Panc1 (cell line): Measurements from ENCODE around the gene RCSD1. TPM values are rescaled to one million over a fixed set of nuclear protein-coding genes. Genes with fewer than 3 reads are reported as not detected.
A peak's percentile ranks its signal among the peaks of the same experiment; 100 is the strongest.
"Not testable (repeated sequence)": the region's sequence is repeated elsewhere in the genome, so short reads cannot be mapped to it uniquely, and the experiment has no call there.

Source experiments
- ATAC-seq: fragments of 200-7000 bp; cut with Tn5 transposase; 2 replicates; pipeline ENCODE4 v1.9.1; 2020; ENCODE audit warnings: mild to moderate bottlenecking, moderate library complexity
- BruUV-seq: library from RNA; stranded (reverse); fragments of 400-500 nt; replicated peaks from 2 replicates; lab custom pipeline; 2021; lab: Mats Ljungman, UMichigan
- CTCF ChIA-PET: fragments of 300-600 bp; sonication (Branson Sonifier 250); formaldehyde crosslinking; loops from one replicate; lab custom pipeline; 2022; ENCODE audit warnings: antibody characterized with exemption; lab: Charles Lee
- POLR2A ChIA-PET: fragments of 300-600 bp; sonication (Branson Sonifier 250); formaldehyde crosslinking; loops from one replicate; lab custom pipeline; 2022; ENCODE audit warnings: antibody characterized with exemption; lab: Charles Lee
- DNase-seq: peaks from one replicate; pipeline ENCODE4 v3.0.0-alpha.2; 2010; ENCODE audit warnings: low read depth, low spot score
- H3K27ac ChIP-seq: 2 replicates; pipeline ENCODE4 v1.5.1; 2011; ENCODE audit warnings: mild to moderate bottlenecking, low read length, inconsistent platforms
- H3K27me3 ChIP-seq: fragments of 200-500 bp; sonication (Bioruptor generic); 2 replicates; pipeline ENCODE4 v1.6.0; 2014; ENCODE audit warnings: low read length, inconsistent platforms; ENCODE audit not compliant: control insufficient read depth, insufficient read depth
- H3K36me3 ChIP-seq: fragments of 200-500 bp; sonication (Bioruptor generic); 2 replicates; pipeline ENCODE4 v1.5.1; 2014; ENCODE audit warnings: inconsistent platforms, mild to moderate bottlenecking, low read length, moderate library complexity; ENCODE audit not compliant: control insufficient read depth, insufficient read depth
- H3K4me1 ChIP-seq: 2 replicates; pipeline ENCODE4 v1.5.1; 2011; ENCODE audit warnings: inconsistent platforms, mild to moderate bottlenecking, low read length, moderate library complexity; ENCODE audit not compliant: control insufficient read depth, insufficient read depth
- H3K4me3 ChIP-seq, 2 experiments: 2 replicates each; pipeline ENCODE4 v1.5.1; 2011 to 2012; ENCODE audit warnings: low read depth in 2 of 2, low read length in 2 of 2, mild to moderate bottlenecking in 2 of 2, inconsistent platforms in 1 of 2, moderate library complexity in 1 of 2
- H3K9me3 ChIP-seq: fragments of 200-500 bp; sonication (Bioruptor generic); 2 replicates; pipeline ENCODE4 v1.5.1; 2014; ENCODE audit warnings: low read depth, mild to moderate bottlenecking, inconsistent platforms, low read length, moderate library complexity; ENCODE audit not compliant: control insufficient read depth, insufficient read depth
- POLR2AphosphoS5 ChIP-seq: IDR thresholded peaks from 2 replicates; pipeline ENCODE4 v1.6.1; 2012; ENCODE audit warnings: mild to moderate bottlenecking, low read depth, low read length, moderate library complexity
- REST ChIP-seq, 2 experiments: IDR thresholded peaks; 2 replicates each; pipeline ENCODE4 v1.6.1; 2011 to 2012; ENCODE audit warnings: low read depth in 2 of 2, control low read depth in 1 of 2, low read length in 1 of 2, mild to moderate bottlenecking in 1 of 2, moderate library complexity in 1 of 2; ENCODE audit not compliant: insufficient read depth in 1 of 2
- SIN3A ChIP-seq: IDR thresholded peaks from 2 replicates; pipeline ENCODE4 v1.6.1; 2012; ENCODE audit warnings: low read depth, mild to moderate bottlenecking, low read length, moderate library complexity, borderline replicate concordance; ENCODE audit not compliant: insufficient read depth
- TCF7L2 ChIP-seq: IDR thresholded peaks from 2 replicates; pipeline ENCODE4 v1.6.1; 2011; ENCODE audit warnings: mild to moderate bottlenecking, low read depth, low read length, inconsistent platforms
- in situ Hi-C: cut with HindIII; loops from 2 replicates; pipeline ENCODE4 v1.10.0; 2016; ENCODE audit warnings: low sequenced_read_pairs, low pct_unique_long_range_greater_than_20kb
- intact Hi-C: fragments of 100-400 bp; cut with micrococcal nuclease; formaldehyde crosslinking; loops from one replicate; pipeline ENCODE4 v1.10.0; 2022; ENCODE audit not compliant: unreplicated experiment
- total RNA-seq: library from RNA; stranded (reverse); gene quantifications from one replicate; pipeline ENCODE4 v1.2.1, GENCODE V29; 2021; ENCODE audit not compliant: unreplicated experiment
- TF ChIP-seq, protein P1 (sequence below): fragments of 450-650 bp; IDR thresholded peaks from 2 replicates; pipeline ENCODE4 v1.5.1; 2017; ENCODE audit warnings: mild to moderate bottlenecking

Gene RCSD1
- total RNA-seq, 1 experiment from 2014 or later = 1.4 TPM

DNA sequence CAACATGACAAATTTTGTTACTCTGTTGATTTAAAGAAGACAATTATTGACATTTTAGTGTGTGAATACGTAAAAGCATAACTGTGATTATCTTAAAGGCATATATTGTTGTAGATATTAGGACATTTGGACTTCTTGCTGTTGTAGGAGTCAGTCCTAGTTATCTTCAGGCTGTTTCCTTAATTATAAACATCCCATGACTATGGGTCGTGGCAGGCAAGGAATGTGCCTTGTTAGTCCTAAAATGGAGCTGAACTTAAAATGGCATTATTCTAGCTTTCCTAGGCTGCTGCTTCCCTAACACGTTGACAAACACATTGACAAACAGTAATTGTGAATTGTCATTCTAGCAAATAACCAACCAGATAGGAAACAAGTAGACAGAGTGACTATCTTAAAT lies 87.3 kb downstream of the RCSD1 start:
- TF ChIP-seq SIN3A (no peak), REST (IDR thresholded peaks at IDR 0.05; ENCODE audit: insufficient read depth in 1 of 2, low read depth in 2 of 2, low read length in 1 of 2) (no peak), POLR2AphosphoS5 (no peak), TCF7L2 (no peak)
- TF ChIP-seq, protein P1, sequence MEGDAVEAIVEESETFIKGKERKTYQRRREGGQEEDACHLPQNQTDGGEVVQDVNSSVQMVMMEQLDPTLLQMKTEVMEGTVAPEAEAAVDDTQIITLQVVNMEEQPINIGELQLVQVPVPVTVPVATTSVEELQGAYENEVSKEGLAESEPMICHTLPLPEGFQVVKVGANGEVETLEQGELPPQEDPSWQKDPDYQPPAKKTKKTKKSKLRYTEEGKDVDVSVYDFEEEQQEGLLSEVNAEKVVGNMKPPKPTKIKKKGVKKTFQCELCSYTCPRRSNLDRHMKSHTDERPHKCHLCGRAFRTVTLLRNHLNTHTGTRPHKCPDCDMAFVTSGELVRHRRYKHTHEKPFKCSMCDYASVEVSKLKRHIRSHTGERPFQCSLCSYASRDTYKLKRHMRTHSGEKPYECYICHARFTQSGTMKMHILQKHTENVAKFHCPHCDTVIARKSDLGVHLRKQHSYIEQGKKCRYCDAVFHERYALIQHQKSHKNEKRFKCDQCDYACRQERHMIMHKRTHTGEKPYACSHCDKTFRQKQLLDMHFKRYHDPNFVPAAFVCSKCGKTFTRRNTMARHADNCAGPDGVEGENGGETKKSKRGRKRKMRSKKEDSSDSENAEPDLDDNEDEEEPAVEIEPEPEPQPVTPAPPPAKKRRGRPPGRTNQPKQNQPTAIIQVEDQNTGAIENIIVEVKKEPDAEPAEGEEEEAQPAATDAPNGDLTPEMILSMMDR = no peak
- POLR2A ChIA-PET = no interaction called here
- Histone ChIP-seq H3K4me3 (no peak overlapping the region), H3K4me1 (peaks cover 9% of the 10 kb centered on the region; the same call in 1 of the 2 replicates), H3K9me3 (no peaks in the 10 kb centered on the region), H3K36me3 (no peaks in the 10 kb centered on the region), H3K27ac (peak overlapping the region; percentile 60), H3K27me3 (no peaks in the 10 kb centered on the region)
- DNase-seq = no peak
- CTCF ChIA-PET = interaction anchor here (0.5 kb wide), 1 partner anchor 1228 kb away, joined by 3 read pairs; no protein-coding TSS in a partner anchor
- no TSS peak for BruUV-seq
- in situ Hi-C loops = no loop called here
- no peak for ATAC-seq
- intact Hi-C loops = no loop called here

GRCh38 chr1:167718914-167719691 lies 89.1 kb downstream of the RCSD1 start:
- H3K27me3 ChIP-seq = no peaks in the 10 kb centered on the region
- DNase-seq = no peak
- ChIA-PET POLR2A (interaction anchor here (0.6 kb wide), 1 partner anchor 11 kb away, joined by 5 read pairs; no protein-coding TSS in a partner anchor), CTCF (no interaction called here)
- no peaks in the 10 kb centered on the region for H3K36me3 ChIP-seq
- no peak overlapping the region; the same call in 1 of the 2 replicates for H3K27ac ChIP-seq
- no peak overlapping the region for H3K4me3 ChIP-seq
- no peak for ATAC-seq
- intact Hi-C loops (no loop called here), in situ Hi-C loops (no loop called here)
- H3K4me1 ChIP-seq = peaks cover 16% of the 10 kb centered on the region
- no TSS peak for BruUV-seq
- no peak for TF ChIP-seq TCF7L2
- TF ChIP-seq, protein P1 = no peak
- no peak for TF ChIP-seq POLR2AphosphoS5
- TF ChIP-seq REST (IDR thresholded peaks at IDR 0.05; ENCODE audit: insufficient read depth in 1 of 2, low read depth in 2 of 2, low read length in 1 of 2) = no peak
- TF ChIP-seq SIN3A = no peak
- no peaks in the 10 kb centered on the region for H3K9me3 ChIP-seq

- H3K27me3 ChIP-seq, CTCF ChIA-PET, DNase-seq, in situ Hi-C loops, POLR2A ChIA-PET, H3K36me3 ChIP-seq, BruUV-seq, H3K9me3 ChIP-seq, H3K27ac ChIP-seq, ATAC-seq, H3K4me3 ChIP-seq: not testable (repeated sequence)
- intact Hi-C loops = loop anchor here (2.0 to 5.0 kb wide), 2 partner anchors 83 to 207 kb away; no protein-coding TSS in a partner anchor
- H3K4me1 ChIP-seq = peaks cover 16% of the 10 kb centered on the region
Observed at GRCh38 chr1:167719715-167720421, 89.8 kb downstream of the RCSD1 start.
